Skeletal muscle tissue (tissue), 2 donors: Measurements from ENCODE around the gene GNB4. TPM values are rescaled to one million over a fixed set of nuclear protein-coding genes. Genes with fewer than 3 reads are reported as not detected.

Source experiments
- small RNA-seq: library from RNA; depleted of rRNA; stranded (forward); fragments of <200 nt; gene quantifications from one replicate; pipeline ENCODE3, GENCODE V24; 2014
- total RNA-seq: library from RNA; depleted of rRNA; stranded (reverse); fragments of >200 nt; gene quantifications from one replicate; pipeline ENCODE4 v1.2.3, GENCODE V29; 2014

Gene GNB4
- total RNA-seq, 1 donor from 2014 or later: 60.5 TPM

Small RNAs within 50 kb of the gene (small RNA-seq; reads per million reads assigned to genes)
- gene AC007620.1: not detected

Other genes starting within 250 kb of the GNB4 start
- 2.6 TPM for gene KCNMB3, start 200.4 kb downstream of the GNB4 start, total RNA-seq
- 44.9 TPM for gene ZNF639, start 128.4 kb downstream of the GNB4 start, total RNA-seq
- 51.1 TPM for gene MFN1, start 103.8 kb downstream of the GNB4 start, total RNA-seq
- 40.7 TPM for gene ACTL6A, start 111.5 kb upstream of the GNB4 start, total RNA-seq
- gene MRPL47, start 153.2 kb upstream of the GNB4 start, total RNA-seq: 25.1 TPM
- gene NDUFB5, start 153.3 kb upstream of the GNB4 start, total RNA-seq: 288 TPM
- gene USP13, start 201.6 kb upstream of the GNB4 start, total RNA-seq: 26.1 TPM